Fibroblast of lung (primary cell): Measurements from ENCODE around the gene TRIP13. TPM values are rescaled to one million over a fixed set of nuclear protein-coding genes. Genes with fewer than 3 reads are reported as not detected.

ENCODE experiments used
- DNase-seq, 2 donors: peaks; one replicate each; pipeline versions ENCODE4 v3.0.0 to v3.0.0-alpha.2; 2010; ENCODE audit warnings: low read depth in 2 of 2
- H2AFZ ChIP-seq: 2 replicates; pipeline ENCODE4 v1.5.1; 2012; ENCODE audit warnings: low read length, control low read depth, inconsistent platforms
- H3K27ac ChIP-seq: 2 replicates; pipeline ENCODE4 v1.5.1; 2011; ENCODE audit warnings: low read length, control low read depth; ENCODE audit not compliant: insufficient read depth
- H3K27me3 ChIP-seq: 2 replicates; pipeline ENCODE4 v1.5.1; 2011; ENCODE audit warnings: mild to moderate bottlenecking, low read length; ENCODE audit not compliant: control insufficient read depth, insufficient read depth
- H3K36me3 ChIP-seq: 2 replicates; pipeline ENCODE4 v1.5.1; 2011; ENCODE audit warnings: low read length; ENCODE audit not compliant: control insufficient read depth, insufficient read depth
- H3K4me1 ChIP-seq: 2 replicates; pipeline ENCODE4 v1.5.1; 2011; ENCODE audit warnings: low read length; ENCODE audit not compliant: control insufficient read depth, insufficient read depth; ENCODE audit errors: extremely low read depth
- H3K4me2 ChIP-seq: 2 replicates; pipeline ENCODE4 v1.5.1; 2011; ENCODE audit warnings: low read length, control low read depth; ENCODE audit not compliant: insufficient read depth; ENCODE audit errors: extremely low read depth
- H3K4me3 ChIP-seq, 4 experiments: fragments of 200-600 bp in 1 of 4; sonication (generic) in 1 of 4; replicated peaks in 1 of 4; 2 replicates each; pipeline ENCODE4 v1.5.1; 2011 to 2016; ENCODE audit warnings: low read length in 4 of 4, low read depth in 3 of 4, mild to moderate bottlenecking in 3 of 4, control low read depth in 2 of 4, inconsistent platforms in 1 of 4, mixed read lengths in 1 of 4; ENCODE audit not compliant: insufficient read depth in 1 of 4; ENCODE audit errors: control extremely low read depth in 1 of 4
- H3K79me2 ChIP-seq: 2 replicates; pipeline ENCODE4 v1.5.1; 2012; ENCODE audit warnings: mild to moderate bottlenecking, low read length, inconsistent platforms; ENCODE audit not compliant: control insufficient read depth, insufficient read depth
- H3K9ac ChIP-seq: 2 replicates; pipeline ENCODE4 v1.5.1; 2011; ENCODE audit warnings: mild to moderate bottlenecking, low read length, control low read depth; ENCODE audit not compliant: insufficient read depth
- H3K9me3 ChIP-seq: 2 replicates; pipeline ENCODE4 v1.5.1; 2012; ENCODE audit warnings: low read depth, low read length; ENCODE audit not compliant: control insufficient read depth, insufficient read depth
- H4K20me1 ChIP-seq: 2 replicates; pipeline ENCODE4 v1.5.1; 2011; ENCODE audit warnings: low read length; ENCODE audit not compliant: control insufficient read depth, insufficient read depth; ENCODE audit errors: extremely low read depth
- CTCF ChIP-seq, 2 donors: IDR thresholded peaks in 1 of 2; conservative IDR thresholded peaks in 1 of 2; 1 replicate in 1 of 2; 2 replicates in 1 of 2; pipeline ENCODE4 v1.5.1; 2011 to 2012; ENCODE audit warnings: low read length in 2 of 2, control low read depth in 1 of 2, inconsistent platforms in 1 of 2, low read depth in 1 of 2, mild to moderate bottlenecking in 1 of 2
- EZH2 ChIP-seq: IDR thresholded peaks from 2 replicates; pipeline ENCODE4 v1.5.1; 2012; ENCODE audit warnings: low read length, control low read depth, mild to moderate bottlenecking; ENCODE audit errors: missing control alignments
- polyA plus RNA-seq, 2 donors: library from polyadenylated mRNA; depleted of rRNA in 1 of 2; stranded (reverse) in 1 of 2; unstranded in 1 of 2; fragments of >200 nt; gene quantifications; 2 replicates each; pipeline ENCODE4 v1.2.1, GENCODE V29; 2011 to 2012; ENCODE audit warnings: missing spikeins in 1 of 2
- total RNA-seq: library from RNA; depleted of rRNA; stranded (reverse); fragments of >200 nt; gene quantifications from 2 replicates; pipeline ENCODE4 v1.2.1, GENCODE V29; 2014

Gene TRIP13
- total and polyA plus RNA-seq, 2 donors (not counting 1 experiment from before 2014, with no cell fraction given) = 7.4 to 11.7 TPM

- Histone ChIP-seq H3K9me3 (no peaks in the 10 kb centered on the region), H3K27ac (no peak overlapping the region), H3K4me2 (no peak overlapping the region), H4K20me1 (no peaks in the 10 kb centered on the region), H3K4me3 (no peak overlapping the region), H3K36me3 (peaks cover 5% of the 10 kb centered on the region), H3K27me3 (no peaks in the 10 kb centered on the region), H3K9ac (no peak overlapping the region), H2AFZ (no peak overlapping the region), H3K4me1 (no peaks in the 10 kb centered on the region), H3K79me2 (no peaks in the 10 kb centered on the region)
- no peak for DNase-seq
- TF ChIP-seq CTCF (conservative IDR thresholded peaks at IDR 0.05 in 1 of 2, IDR thresholded peaks at IDR 0.05 in 1 of 2; ENCODE audit: low read depth in 1 of 2, low read length in 2 of 2) = no peak
- no peak for TF ChIP-seq EZH2
Observed at GRCh38 chr5:919356-920000, 26.8 kb downstream of the TRIP13 start.

GRCh38 chr5:920321-920720, 27.6 kb downstream of the TRIP13 start:
- Histone ChIP-seq H2AFZ (no peak overlapping the region), H3K9ac (no peak overlapping the region), H4K20me1 (no peaks in the 10 kb centered on the region), H3K9me3 (no peaks in the 10 kb centered on the region), H3K4me1 (no peaks in the 10 kb centered on the region), H3K79me2 (no peaks in the 10 kb centered on the region), H3K27ac (no peak overlapping the region), H3K4me3 (no peak overlapping the region), H3K4me2 (no peak overlapping the region), H3K27me3 (no peaks in the 10 kb centered on the region), H3K36me3 (peaks cover 5% of the 10 kb centered on the region)
- no peak for TF ChIP-seq EZH2
- TF ChIP-seq CTCF (conservative IDR thresholded peaks at IDR 0.05 in 1 of 2, IDR thresholded peaks at IDR 0.05 in 1 of 2; ENCODE audit: low read depth in 1 of 2, low read length in 2 of 2) = no peak
- DNase-seq = no peak

GRCh38 chr5:921456-922435, 29.1 kb downstream of the TRIP13 start:
- H3K4me2 ChIP-seq = no peak overlapping the region

More at GRCh38 chr5:921456-922435, 29.1 kb downstream of the TRIP13 start:
- Histone ChIP-seq H3K36me3 (peaks cover 2% of the 10 kb centered on the region), H3K9ac (no peak overlapping the region), H3K79me2 (no peaks in the 10 kb centered on the region), H2AFZ (no peak overlapping the region), H4K20me1 (no peaks in the 10 kb centered on the region), H3K27ac (no peak overlapping the region), H3K4me3 (no peak overlapping the region), H3K4me1 (no peaks in the 10 kb centered on the region), H3K27me3 (peaks cover 4% of the 10 kb centered on the region), H3K9me3 (no peaks in the 10 kb centered on the region)
- TF ChIP-seq EZH2 = no peak
- no peak for TF ChIP-seq CTCF (conservative IDR thresholded peaks at IDR 0.05 in 1 of 2, IDR thresholded peaks at IDR 0.05 in 1 of 2; ENCODE audit: low read depth in 1 of 2, low read length in 2 of 2)
- DNase-seq = no peak
